H9 (cell line): ENCODE measurements around the gene ODAD4. TPM values are rescaled to one million over a fixed set of nuclear protein-coding genes. Genes with fewer than 3 reads are reported as not detected.
A peak's percentile ranks its signal among the peaks of the same experiment; 100 is the strongest.

Experiments used
- DNase-seq: peaks from one replicate; pipeline ENCODE4 v3.0.0-alpha.2; 2017
- H2AFZ ChIP-seq: one replicate; pipeline ENCODE4 v1.6.1; 2013; ENCODE audit warnings: mild to moderate bottlenecking, low read length, control low read depth, moderate library complexity
- H2AK5ac ChIP-seq: 2 replicates; pipeline ENCODE4 v1.6.1; 2013; ENCODE audit warnings: low read length, control low read depth, mixed read lengths; ENCODE audit not compliant: insufficient read length
- H2BK120ac ChIP-seq: one replicate; pipeline ENCODE4 v1.6.1; 2013; ENCODE audit warnings: low read depth, mild to moderate bottlenecking, low read length, control low read depth, inconsistent platforms; ENCODE audit not compliant: poor library complexity, severe bottlenecking
- H2BK12ac ChIP-seq: 2 replicates; pipeline ENCODE4 v1.6.1; 2013; ENCODE audit warnings: low read length, control low read depth, mixed read lengths, low read depth; ENCODE audit not compliant: insufficient read length
- H2BK15ac ChIP-seq: 2 replicates; pipeline ENCODE4 v1.6.1; 2013; ENCODE audit warnings: low read depth, low read length, control low read depth
- H2BK20ac ChIP-seq: one replicate; pipeline ENCODE4 v1.6.1; 2013; ENCODE audit warnings: low read depth, mild to moderate bottlenecking, low read length, control low read depth, inconsistent platforms; ENCODE audit not compliant: poor library complexity, severe bottlenecking
- H2BK5ac ChIP-seq: 2 replicates; pipeline ENCODE4 v1.6.1; 2013; ENCODE audit warnings: low read length, control low read depth, mixed read lengths; ENCODE audit not compliant: insufficient read length
- H3K14ac ChIP-seq: 2 replicates; pipeline ENCODE4 v1.6.1; 2013; ENCODE audit warnings: low read length, control low read depth; ENCODE audit not compliant: insufficient read depth
- H3K18ac ChIP-seq: 2 replicates; pipeline ENCODE4 v1.6.1; 2013; ENCODE audit warnings: low read depth, mild to moderate bottlenecking, mixed read lengths, low read length, control low read depth; ENCODE audit not compliant: insufficient read length
- H3K23ac ChIP-seq: 2 replicates; pipeline ENCODE4 v1.6.1; 2013; ENCODE audit warnings: low read length, control low read depth, mixed read lengths, low read depth; ENCODE audit not compliant: insufficient read length
- H3K23me2 ChIP-seq: 2 replicates; pipeline ENCODE4 v1.6.1; 2013; ENCODE audit warnings: low read depth, mild to moderate bottlenecking, mixed read lengths, low read length, control low read depth; ENCODE audit not compliant: insufficient read length, poor library complexity, severe bottlenecking
- H3K27ac ChIP-seq: 2 replicates; pipeline ENCODE4 v1.5.1; 2013; ENCODE audit warnings: low read length, control low read depth, mixed read lengths, low read depth; ENCODE audit not compliant: insufficient read length
- H3K27me3 ChIP-seq: 2 replicates; pipeline ENCODE4 v1.6.1; 2013; ENCODE audit warnings: low read length, control low read depth, inconsistent platforms; ENCODE audit not compliant: insufficient read depth
- H3K4ac ChIP-seq: 2 replicates; pipeline ENCODE4 v1.6.1; 2013; ENCODE audit warnings: low read depth, mild to moderate bottlenecking, control low read depth, inconsistent platforms, low read length, moderate library complexity
- H3K4me1 ChIP-seq: 2 replicates; pipeline ENCODE4 v1.6.1; 2013; ENCODE audit warnings: low read length, control low read depth, inconsistent platforms; ENCODE audit not compliant: insufficient read depth
- H3K4me2 ChIP-seq: 2 replicates; pipeline ENCODE4 v1.6.1; 2013; ENCODE audit warnings: low read length, control low read depth, mixed read lengths; ENCODE audit not compliant: insufficient read length, insufficient read depth
- H3K56ac ChIP-seq: 2 replicates; pipeline ENCODE4 v1.6.1; 2013; ENCODE audit warnings: low read depth, mild to moderate bottlenecking, mixed read lengths, low read length, control low read depth; ENCODE audit not compliant: insufficient read length
- H3K79me1 ChIP-seq: 2 replicates; pipeline ENCODE4 v1.6.1; 2013; ENCODE audit warnings: low read depth, mild to moderate bottlenecking, moderate library complexity, low read length, control low read depth, inconsistent platforms; ENCODE audit not compliant: insufficient read depth, poor library complexity, severe bottlenecking
- H3K79me2 ChIP-seq: 2 replicates; pipeline ENCODE4 v1.6.1; 2013; ENCODE audit warnings: low read length, control low read depth, inconsistent platforms; ENCODE audit not compliant: insufficient read depth
- H3K9ac ChIP-seq: 2 replicates; pipeline ENCODE4 v1.6.1; 2013; ENCODE audit warnings: low read length, control low read depth, mixed read lengths; ENCODE audit not compliant: insufficient read length; ENCODE audit errors: extremely low read depth
- H3K9me3 ChIP-seq: one replicate; pipeline ENCODE4 v1.6.1; 2013; ENCODE audit warnings: low read depth, low read length, inconsistent platforms; ENCODE audit not compliant: control insufficient read depth
- H3T11ph ChIP-seq: one replicate; pipeline ENCODE4 v1.6.1; 2013; ENCODE audit warnings: mild to moderate bottlenecking, low read length, control low read depth, inconsistent platforms
- H4K20me1 ChIP-seq: one replicate; pipeline ENCODE4 v1.6.1; 2013; ENCODE audit not compliant: control insufficient read depth, insufficient read length, insufficient read depth
- H4K5ac ChIP-seq: 2 replicates; pipeline ENCODE4 v1.6.1; 2013; ENCODE audit warnings: low read depth, mild to moderate bottlenecking, mixed read lengths, low read length, control low read depth; ENCODE audit not compliant: insufficient read length
- H4K8ac ChIP-seq: replicated peaks from 2 replicates; pipeline ENCODE4 v1.6.1; 2013; ENCODE audit warnings: low read length, control low read depth, mixed read lengths, low read depth; ENCODE audit not compliant: insufficient read length
- H4K91ac ChIP-seq: 2 replicates; pipeline ENCODE4 v1.6.1; 2013; ENCODE audit warnings: low read depth, mild to moderate bottlenecking, moderate library complexity, mixed read lengths, low read length, control low read depth; ENCODE audit not compliant: insufficient read length
- H3K27ac Mint-ChIP-seq, 3 experiments: 2 replicates in 2 of 3; 3 replicates in 1 of 3; pipeline ENCODE4 v1.8.0; 2020 to 2021; ENCODE audit warnings: mixed read lengths in 3 of 3, mild to moderate bottlenecking in 1 of 3, moderate library complexity in 1 of 3
- H3K27me3 Mint-ChIP-seq: 2 replicates; pipeline ENCODE4 v1.8.0; 2021; ENCODE audit warnings: low read depth, mild to moderate bottlenecking, moderate library complexity, mixed read lengths
- H3K36me3 Mint-ChIP-seq, 3 experiments: 2 replicates in 2 of 3; 3 replicates in 1 of 3; pipeline ENCODE4 v1.8.0; 2020 to 2021; ENCODE audit warnings: low read depth in 3 of 3, mixed read lengths in 3 of 3; ENCODE audit not compliant: insufficient read depth in 1 of 3
- H3K4me1 Mint-ChIP-seq, 2 experiments: 2 replicates each; pipeline ENCODE4 v1.8.0; 2020; ENCODE audit warnings: mixed read lengths in 2 of 2
- H3K4me3 Mint-ChIP-seq, 2 experiments: 2 replicates in 1 of 2; 3 replicates in 1 of 2; pipeline ENCODE4 v1.8.0; 2020 to 2021; ENCODE audit warnings: mild to moderate bottlenecking in 2 of 2, mixed read lengths in 2 of 2, moderate library complexity in 1 of 2
- H3K9me3 Mint-ChIP-seq, 2 experiments: 2 replicates in 1 of 2; 3 replicates in 1 of 2; pipeline ENCODE4 v1.8.0; 2020; ENCODE audit warnings: mild to moderate bottlenecking in 2 of 2, mixed read lengths in 2 of 2, moderate library complexity in 1 of 2
- CTCF ChIP-seq: fragments of 200-600 bp; sonication (generic); conservative IDR thresholded peaks from 3 replicates; pipeline ENCODE4 v1.8.0; 2021; ENCODE audit warnings: antibody characterized with exemption, mild to moderate bottlenecking
- WGBS: extraction: QIAGEN DNeasy Blood & Tissue Kit; methylation state at CpG from one replicate; pipeline ENCODE4 v1.1.7; 2013; ENCODE audit warnings: missing lambda C conversion rate, low lambda C conversion rate, mixed read lengths; ENCODE audit not compliant: insufficient read length; ENCODE audit errors: extremely low coverage; 5-methylcytosine and 5-hydroxymethylcytosine counted together
- total RNA-seq: library from RNA; stranded (reverse); gene quantifications from 2 replicates; pipeline ENCODE4 v1.2.1, GENCODE V29; 2021

ODAD4 gene
- total RNA-seq, 1 experiment from 2014 or later = 2.1 TPM

GRCh38 chr17:41915020-41915419 is 15.4 kb upstream of the ODAD4 start:
- Histone ChIP-seq H3K9me3 (no peaks in the 10 kb centered on the region), H2BK12ac (no peak overlapping the region), H3K79me1 (peaks cover 13% of the 10 kb centered on the region), H2BK15ac (no peak overlapping the region), H4K20me1 (peaks cover 11% of the 10 kb centered on the region), H3K27ac (no peak overlapping the region), H3K27me3 (no peaks in the 10 kb centered on the region), H3K56ac (no peak overlapping the region), H2AK5ac (no peak overlapping the region), H3K4me2 (peak overlapping the region; percentile 26), H3K4ac (no peak overlapping the region), H3K23me2 (peaks cover 11% of the 10 kb centered on the region), H3K79me2 (peaks cover 53% of the 10 kb centered on the region), H2AFZ (no peak overlapping the region), H3K18ac (no peak overlapping the region), H3T11ph (no peak overlapping the region), H4K91ac (no peak overlapping the region), H2BK20ac (no peak overlapping the region), H2BK120ac (no peak overlapping the region), H3K14ac (no peak overlapping the region), H4K8ac (no peak overlapping the region), H3K9ac (no peak overlapping the region), H3K4me1 (peaks cover 5% of the 10 kb centered on the region; the same call in 1 of the 2 replicates), H2BK5ac (no peak overlapping the region), H3K23ac (no peak overlapping the region), H4K5ac (no peak overlapping the region)
- no peaks in the 10 kb centered on the region for H3K27me3 Mint-ChIP-seq
- peak overlapping the region in 1 of 2 experiments; percentile 90; a peak in 2 of 5 replicates for H3K4me3 Mint-ChIP-seq
- H3K27ac Mint-ChIP-seq = peak overlapping the region; percentile 7 to 92 (median 89)
- no CpG with 5 or more reads among the region's 5 CpGs for WGBS
- no peak for TF ChIP-seq CTCF
- peaks cover 40 to 53% (median 46%) of the 10 kb centered on the region in 3 experiments; a peak in 6 of 7 replicates for H3K36me3 Mint-ChIP-seq
- peaks cover 41 to 47% of the 10 kb centered on the region in 2 experiments for H3K4me1 Mint-ChIP-seq
- DNase-seq = no peak
- H3K9me3 Mint-ChIP-seq = no peaks in the 10 kb centered on the region
